Liver (tissue), 9 donors: Measurements from ENCODE around the gene HOXB5. TPM values are rescaled to one million over a fixed set of nuclear protein-coding genes. Genes with fewer than 3 reads are reported as not detected.

Experiments
- DNase-seq: peaks from one replicate; pipeline ENCODE4 v3.0.0-alpha.2; 2017; ENCODE audit warnings: low spot score
- H3K27ac ChIP-seq, 2 donors: one replicate each; pipeline ENCODE4 v1.7.0; 2013; ENCODE audit warnings: inconsistent platforms in 2 of 2, low read length in 2 of 2, control low read depth in 1 of 2, low read depth in 1 of 2, mild to moderate bottlenecking in 1 of 2
- H3K27me3 ChIP-seq, 4 donors: one replicate each; pipeline versions ENCODE4 v1.6.1 to v1.7.0; 2013; ENCODE audit warnings: low read length in 3 of 4, inconsistent platforms in 1 of 4, mild to moderate bottlenecking in 1 of 4, moderate library complexity in 1 of 4; ENCODE audit not compliant: control insufficient read depth in 4 of 4, insufficient read depth in 4 of 4
- H3K36me3 ChIP-seq, 4 donors: one replicate each; pipeline versions ENCODE4 v1.6.1 to v1.7.0; 2013; ENCODE audit warnings: low read length in 3 of 4, mild to moderate bottlenecking in 3 of 4, low read depth in 1 of 4, moderate library complexity in 1 of 4; ENCODE audit not compliant: control insufficient read depth in 4 of 4, insufficient read depth in 3 of 4
- H3K4me1 ChIP-seq, 4 donors: one replicate each; pipeline versions ENCODE4 v1.6.1 to v1.7.0; 2013; ENCODE audit warnings: low read length in 3 of 4, mild to moderate bottlenecking in 3 of 4, moderate library complexity in 1 of 4; ENCODE audit not compliant: control insufficient read depth in 4 of 4, insufficient read depth in 4 of 4
- H3K4me3 ChIP-seq, 3 donors: one replicate each; pipeline versions ENCODE4 v1.6.1 to v1.7.0; 2013; ENCODE audit warnings: low read length in 3 of 3, control low read depth in 1 of 3, low read depth in 1 of 3, mild to moderate bottlenecking in 1 of 3
- H3K9ac ChIP-seq, 2 donors: one replicate each; pipeline ENCODE4 v1.7.0; 2013; ENCODE audit warnings: low read length in 2 of 2, mild to moderate bottlenecking in 2 of 2, moderate library complexity in 2 of 2, control low read depth in 1 of 2, low read depth in 1 of 2
- H3K9me3 ChIP-seq, 4 donors: one replicate each; pipeline versions ENCODE4 v1.6.1 to v1.7.0; 2013; ENCODE audit warnings: low read length in 3 of 4; ENCODE audit not compliant: control insufficient read depth in 4 of 4
- ATF3 ChIP-seq: IDR thresholded peaks from 2 replicates; pipeline ENCODE4 v1.6.1; 2016; ENCODE audit warnings: antibody characterized with exemption
- CTCF ChIP-seq: fragments of 150-350 bp; IDR thresholded peaks from 2 replicates; pipeline ENCODE4 v1.5.1; 2017; ENCODE audit warnings: improper control_type of control experiment, low read depth, low read length; ENCODE audit not compliant: missing input control
- EGR1 ChIP-seq, 2 donors: IDR thresholded peaks; 2 replicates each; pipeline ENCODE4 v1.6.1; 2016 to 2018; ENCODE audit warnings: antibody characterized with exemption in 2 of 2, low read depth in 2 of 2
- FOXA2 ChIP-seq: IDR thresholded peaks from 2 replicates; pipeline ENCODE4 v1.6.1; 2016; ENCODE audit warnings: antibody characterized with exemption
- GABPA ChIP-seq, 2 donors: IDR thresholded peaks in 1 of 2; conservative IDR thresholded peaks in 1 of 2; 2 replicates each; pipeline ENCODE4 v1.6.1; 2016; ENCODE audit warnings: antibody characterized with exemption in 2 of 2, mild to moderate bottlenecking in 1 of 2, moderate library complexity in 1 of 2
- HNF4A ChIP-seq, 2 donors: conservative IDR thresholded peaks; 2 replicates each; pipeline ENCODE4 v1.6.1; 2016; ENCODE audit warnings: antibody characterized with exemption in 2 of 2, mild to moderate bottlenecking in 2 of 2
- HNF4G ChIP-seq: IDR thresholded peaks from 2 replicates; pipeline ENCODE4 v1.6.1; 2016; ENCODE audit warnings: antibody characterized with exemption
- MAX ChIP-seq: IDR thresholded peaks from 2 replicates; pipeline ENCODE4 v1.6.1; 2016; ENCODE audit warnings: antibody characterized with exemption
- NR2F2 ChIP-seq: IDR thresholded peaks from 2 replicates; pipeline ENCODE4 v1.6.1; 2016; ENCODE audit warnings: antibody characterized with exemption
- REST ChIP-seq: IDR thresholded peaks from 2 replicates; pipeline ENCODE4 v1.6.1; 2016; ENCODE audit warnings: antibody characterized with exemption, mild to moderate bottlenecking
- RXRA ChIP-seq, 2 donors: IDR thresholded peaks; 2 replicates each; pipeline ENCODE4 v1.6.1; 2017 to 2018; ENCODE audit warnings: antibody characterized with exemption in 2 of 2, mild to moderate bottlenecking in 1 of 2
- SP1 ChIP-seq: IDR thresholded peaks from 2 replicates; pipeline ENCODE4 v1.6.1; 2018; ENCODE audit warnings: antibody characterized with exemption, mild to moderate bottlenecking
- TAF1 ChIP-seq: conservative IDR thresholded peaks from 2 replicates; pipeline ENCODE4 v1.6.1; 2016; ENCODE audit warnings: antibody characterized with exemption, mild to moderate bottlenecking
- YY1 ChIP-seq: IDR thresholded peaks from 2 replicates; pipeline ENCODE4 v1.6.1; 2016; ENCODE audit warnings: antibody characterized with exemption, mild to moderate bottlenecking
- ZBTB33 ChIP-seq: IDR thresholded peaks from 2 replicates; pipeline ENCODE4 v1.6.1; 2016; ENCODE audit warnings: antibody characterized with exemption
- WGBS: extraction: QIAGEN DNeasy Blood & Tissue Kit; methylation state at CpG from one replicate; pipeline ENCODE4 v1.1.7; 2013; 5-methylcytosine and 5-hydroxymethylcytosine counted together
- polyA plus RNA-seq, 2 donors: library from polyadenylated mRNA; stranded (reverse) in 1 of 2; unstranded in 1 of 2; fragments of 200-250 nt in 1 of 2; fragments of >200 nt in 1 of 2; fragmentation: Nextera tagmentation in 1 of 2; extraction: Ambion mirVana in 1 of 2; gene quantifications; one replicate each; pipeline versions ENCODE4 v1.2.1 to v1.2.3, GENCODE V29; 2013 to 2015
- total RNA-seq, 2 donors: library from RNA; depleted of rRNA; stranded (reverse); fragments of >200 nt; gene quantifications; one replicate each; pipeline ENCODE4 v1.2.3, GENCODE V29; 2014
- donor health status: healthy.
- donor health status: healthy.
- donor health status: healthy.
- donor health status: healthy.
- donor health status: healthy.

Gene HOXB5
- total and polyA plus RNA-seq, 4 donors = 0.08 to 0.38 (median 0.36) TPM; not detected in 1

GRCh38 chr17:48642843-48643696 lies 49.5 kb upstream of the HOXB5 start:
- no peak overlapping the region for H3K4me3 ChIP-seq
- H3K27ac ChIP-seq = no peak overlapping the region
- DNase-seq = no peak
- no peak overlapping the region for H3K9ac ChIP-seq
- WGBS = 22% methylated on average over 23 of the region's 23 CpGs
- peaks cover 15 to 32% (median 25%) of the 10 kb centered on the region in 4 donors for H3K27me3 ChIP-seq
- TF ChIP-seq HNF4G (no peak), HNF4A (conservative IDR thresholded peaks at IDR 0.05) (no peak), YY1 (no peak), TAF1 (no peak), ZBTB33 (no peak), SP1 (no peak), FOXA2 (no peak), GABPA (IDR thresholded peaks at IDR 0.05 in 1 of 2, conservative IDR thresholded peaks at IDR 0.05 in 1 of 2) (no peak), RXRA (IDR thresholded peaks at IDR 0.05) (no peak), CTCF (no peak), NR2F2 (no peak), ATF3 (no peak), MAX (no peak), REST (no peak), EGR1 (IDR thresholded peaks at IDR 0.05; ENCODE audit: low read depth in 2 of 2) (no peak)
- peaks cover 0 to 6% (median 2%) of the 10 kb centered on the region in 4 donors for H3K4me1 ChIP-seq
- no peaks in the 10 kb centered on the region for H3K36me3 ChIP-seq
- H3K9me3 ChIP-seq = no peaks in the 10 kb centered on the region
